Stimulated activated CD4-positive, alpha-beta T cell treated with anti-CD3 and anti-CD28 coated beads, Interleukin-2, amount 100 ng/mL, for 4 hours (primary cell): Measurements from ENCODE around the gene MORF4L1.
A peak's percentile ranks its signal among the peaks of the same experiment; 100 is the strongest.
"Not testable (repeated sequence)": the region's sequence is repeated elsewhere in the genome, so short reads cannot be mapped to it uniquely, and the experiment has no call there.

Experiments
- DNase-seq: peaks from one replicate; pipeline ENCODE4 v3.0.0-alpha.2; 2020; ENCODE audit warnings: low read depth

MORF4L1 gene

GRCh38 chr15:78872155-78872971 lies at the start of gene MORF4L1:
Gene MORF4L1 (plus strand): TSS chr15:78872890. CDS start chr15:78873018, 128 bp downstream.
- DNase-seq, result peak; percentile 93

GRCh38 chr15:78828920-78829319 lies 43.8 kb upstream of the MORF4L1 start:
- DNase-seq, result no peak

GRCh38 chr15:78830514-78831228 lies 42.0 kb upstream of the MORF4L1 start:
- DNase-seq, result no peak

GRCh38 chr15:78831229-78832207 lies 41.2 kb upstream of the MORF4L1 start:
- no peak for DNase-seq

GRCh38 chr15:78836333-78836732 lies 36.4 kb upstream of the MORF4L1 start:
- DNase-seq, result no peak

- no peak for DNase-seq
These were observed 35.6 kb upstream of the MORF4L1 start for GRCh38 chr15:78837131-78837530.

- no peak for DNase-seq
These were observed 35.1 kb upstream of the MORF4L1 start for GRCh38 chr15:78837543-78837942.

GRCh38 chr15:78838489-78838888 lies 34.2 kb upstream of the MORF4L1 start:
- DNase-seq, result no peak

GRCh38 chr15:78839151-78839550 lies 33.5 kb upstream of the MORF4L1 start:
- not testable (repeated sequence) for DNase-seq

GRCh38 chr15:78840661-78841375 lies 31.9 kb upstream of the MORF4L1 start:
- no peak for DNase-seq

GRCh38 chr15:78841376-78841706 lies 31.3 kb upstream of the MORF4L1 start:
- DNase-seq, result no peak

- DNase-seq, result no peak
These were observed 30.8 kb upstream of the MORF4L1 start for GRCh38 chr15:78841891-78842290.

- DNase-seq, result no peak
These were observed 30.2 kb upstream of the MORF4L1 start for GRCh38 chr15:78842519-78842918.

- DNase-seq, result not testable (repeated sequence)
These were observed 25.8 kb upstream of the MORF4L1 start for GRCh38 chr15:78846906-78847305.

GRCh38 chr15:78847387-78847906 lies 25.2 kb upstream of the MORF4L1 start:
- DNase-seq, result not testable (repeated sequence)

GRCh38 chr15:78850352-78850751 lies 22.3 kb upstream of the MORF4L1 start:
- no peak for DNase-seq

GRCh38 chr15:78850941-78851755 lies 21.5 kb upstream of the MORF4L1 start:
- no peak for DNase-seq

GRCh38 chr15:78853500-78853899 lies 19.2 kb upstream of the MORF4L1 start:
- no peak for DNase-seq

- no peak for DNase-seq
These were observed 17.8 kb upstream of the MORF4L1 start for GRCh38 chr15:78854833-78855372.

- no peak for DNase-seq
These were observed 16.9 kb upstream of the MORF4L1 start for GRCh38 chr15:78855746-78856145.
